OCI-LY1 (cell line): ENCODE results near the gene ANXA6.

ENCODE experiments used
- EZH2 ChIP-seq: fragments of 200-600 bp; sonication (generic), shearing (Covaris generic); IDR thresholded peaks from 2 replicates; pipeline ENCODE4 v1.8.0; 2017; ENCODE audit warnings: borderline replicate concordance, mixed run types, mild to moderate bottlenecking, antibody characterized with exemption, low read length, moderate library complexity, mixed read lengths
- TF ChIP-seq, protein P1 (sequence below): fragments of 200-600 bp; sonication (generic), shearing (Covaris generic); IDR thresholded peaks from 2 replicates; pipeline ENCODE4 v1.5.1; 2017; ENCODE audit warnings: mild to moderate bottlenecking, antibody characterized with exemption, low read length, moderate library complexity, mixed read lengths

DNA sequence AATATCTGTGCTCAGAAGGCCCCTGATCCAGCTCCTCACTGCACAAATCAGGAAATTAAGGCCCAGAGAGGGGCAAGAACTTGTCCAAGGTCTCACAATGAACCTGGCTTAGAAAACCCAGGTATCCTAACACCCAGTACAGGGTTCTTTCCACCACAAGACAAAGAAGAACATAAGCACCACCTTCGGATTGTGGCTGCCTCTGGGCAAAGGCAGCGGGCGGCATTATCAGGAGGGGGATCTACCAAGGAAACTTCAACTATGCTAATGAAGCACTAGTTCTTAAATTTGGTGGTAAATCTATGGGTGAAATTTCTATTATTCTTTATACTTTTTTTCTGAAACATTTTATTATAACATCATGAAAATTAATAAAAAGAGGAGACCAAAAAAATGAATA is 17.9 kb downstream of the ANXA6 start:
- TF ChIP-seq, protein P1, sequence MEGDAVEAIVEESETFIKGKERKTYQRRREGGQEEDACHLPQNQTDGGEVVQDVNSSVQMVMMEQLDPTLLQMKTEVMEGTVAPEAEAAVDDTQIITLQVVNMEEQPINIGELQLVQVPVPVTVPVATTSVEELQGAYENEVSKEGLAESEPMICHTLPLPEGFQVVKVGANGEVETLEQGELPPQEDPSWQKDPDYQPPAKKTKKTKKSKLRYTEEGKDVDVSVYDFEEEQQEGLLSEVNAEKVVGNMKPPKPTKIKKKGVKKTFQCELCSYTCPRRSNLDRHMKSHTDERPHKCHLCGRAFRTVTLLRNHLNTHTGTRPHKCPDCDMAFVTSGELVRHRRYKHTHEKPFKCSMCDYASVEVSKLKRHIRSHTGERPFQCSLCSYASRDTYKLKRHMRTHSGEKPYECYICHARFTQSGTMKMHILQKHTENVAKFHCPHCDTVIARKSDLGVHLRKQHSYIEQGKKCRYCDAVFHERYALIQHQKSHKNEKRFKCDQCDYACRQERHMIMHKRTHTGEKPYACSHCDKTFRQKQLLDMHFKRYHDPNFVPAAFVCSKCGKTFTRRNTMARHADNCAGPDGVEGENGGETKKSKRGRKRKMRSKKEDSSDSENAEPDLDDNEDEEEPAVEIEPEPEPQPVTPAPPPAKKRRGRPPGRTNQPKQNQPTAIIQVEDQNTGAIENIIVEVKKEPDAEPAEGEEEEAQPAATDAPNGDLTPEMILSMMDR = no peak
- no peak for TF ChIP-seq EZH2
